Suprapubic skin (tissue), 4 donors: ENCODE results near the gene OR51B2.

Experiments
- CTCF ChIP-seq, 2 donors: fragments of 200-600 bp in 1 of 2; fragments of 450-650 bp in 1 of 2; sonication (generic) in 1 of 2; IDR thresholded peaks; one replicate each; pipeline ENCODE4 v1.5.1; 2016 to 2019; ENCODE audit warnings: antibody characterized with exemption in 2 of 2, mild to moderate bottlenecking in 1 of 2, moderate library complexity in 1 of 2
- EP300 ChIP-seq: sonication (generic); formaldehyde crosslinking; IDR thresholded peaks from one replicate; pipeline ENCODE4 v1.6.1; 2017; ENCODE audit warnings: antibody characterized with exemption
- POLR2A ChIP-seq, 2 donors: fragments of 450-650 bp; IDR thresholded peaks; one replicate each; pipeline ENCODE4 v1.6.1; 2017; ENCODE audit warnings: antibody characterized with exemption in 2 of 2, mild to moderate bottlenecking in 2 of 2, moderate library complexity in 2 of 2
- POLR2AphosphoS5 ChIP-seq, 3 donors: sonication (generic); formaldehyde crosslinking; IDR thresholded peaks; one replicate each; pipeline ENCODE4 v1.6.1; 2017; ENCODE audit warnings: antibody characterized with exemption in 3 of 3

GRCh38 chr11:5307256-5308019, 16.7 kb downstream of the OR51B2 start:
- TF ChIP-seq POLR2AphosphoS5 (IDR thresholded peaks at IDR 0.05) (no peak), CTCF (IDR thresholded peaks at IDR 0.05) (no peak), POLR2A (IDR thresholded peaks at IDR 0.05) (no peak), EP300 (no peak)
